LNCAP (cell line): ENCODE results near the gene KMT5C.

Source experiments
- TF ChIP-seq, protein P1 (sequence below): fragments of 450-650 bp; IDR thresholded peaks from 2 replicates; pipeline ENCODE4 v1.5.1; 2017; ENCODE audit warnings: mild to moderate bottlenecking

Gene KMT5C

DNA sequence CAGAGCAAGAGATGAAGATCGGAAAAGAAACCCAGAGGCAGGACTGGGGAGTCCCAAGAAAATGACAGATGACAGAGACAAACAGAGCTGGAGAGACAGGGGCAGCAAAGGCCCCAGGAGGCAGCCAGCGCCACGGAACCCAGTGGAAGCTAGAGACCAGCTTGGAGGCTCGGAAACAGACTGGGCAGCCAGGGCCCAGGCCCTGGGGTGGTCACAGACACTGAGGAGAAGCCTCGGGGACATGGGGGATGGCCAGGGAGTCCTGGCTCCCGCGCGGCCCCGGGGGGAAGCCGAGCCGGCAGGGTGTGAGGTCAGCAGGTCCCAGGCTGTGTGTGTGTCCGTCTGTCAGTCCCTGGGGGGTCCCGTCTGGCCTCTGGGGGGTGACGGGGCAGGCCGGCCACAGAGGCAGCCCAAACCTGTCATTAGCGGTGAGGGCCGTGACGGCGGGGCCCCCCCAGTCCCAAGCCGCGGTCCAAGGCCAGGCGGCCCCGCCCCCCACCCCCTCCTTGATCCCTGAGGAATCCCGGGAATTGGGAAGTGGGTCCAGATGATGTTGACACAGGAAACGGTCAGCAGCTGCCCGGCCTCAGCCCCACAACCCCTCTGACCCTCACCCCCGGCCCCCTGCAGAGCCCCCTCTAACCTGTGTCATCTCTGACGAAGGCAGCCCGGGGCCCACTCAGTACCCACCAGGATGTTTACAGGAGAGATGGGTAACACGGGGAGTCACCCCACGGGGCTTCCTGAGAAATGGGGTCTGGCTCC, 34.5 kb downstream of the KMT5C start:
- TF ChIP-seq, protein P1, sequence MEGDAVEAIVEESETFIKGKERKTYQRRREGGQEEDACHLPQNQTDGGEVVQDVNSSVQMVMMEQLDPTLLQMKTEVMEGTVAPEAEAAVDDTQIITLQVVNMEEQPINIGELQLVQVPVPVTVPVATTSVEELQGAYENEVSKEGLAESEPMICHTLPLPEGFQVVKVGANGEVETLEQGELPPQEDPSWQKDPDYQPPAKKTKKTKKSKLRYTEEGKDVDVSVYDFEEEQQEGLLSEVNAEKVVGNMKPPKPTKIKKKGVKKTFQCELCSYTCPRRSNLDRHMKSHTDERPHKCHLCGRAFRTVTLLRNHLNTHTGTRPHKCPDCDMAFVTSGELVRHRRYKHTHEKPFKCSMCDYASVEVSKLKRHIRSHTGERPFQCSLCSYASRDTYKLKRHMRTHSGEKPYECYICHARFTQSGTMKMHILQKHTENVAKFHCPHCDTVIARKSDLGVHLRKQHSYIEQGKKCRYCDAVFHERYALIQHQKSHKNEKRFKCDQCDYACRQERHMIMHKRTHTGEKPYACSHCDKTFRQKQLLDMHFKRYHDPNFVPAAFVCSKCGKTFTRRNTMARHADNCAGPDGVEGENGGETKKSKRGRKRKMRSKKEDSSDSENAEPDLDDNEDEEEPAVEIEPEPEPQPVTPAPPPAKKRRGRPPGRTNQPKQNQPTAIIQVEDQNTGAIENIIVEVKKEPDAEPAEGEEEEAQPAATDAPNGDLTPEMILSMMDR: no peak

DNA sequence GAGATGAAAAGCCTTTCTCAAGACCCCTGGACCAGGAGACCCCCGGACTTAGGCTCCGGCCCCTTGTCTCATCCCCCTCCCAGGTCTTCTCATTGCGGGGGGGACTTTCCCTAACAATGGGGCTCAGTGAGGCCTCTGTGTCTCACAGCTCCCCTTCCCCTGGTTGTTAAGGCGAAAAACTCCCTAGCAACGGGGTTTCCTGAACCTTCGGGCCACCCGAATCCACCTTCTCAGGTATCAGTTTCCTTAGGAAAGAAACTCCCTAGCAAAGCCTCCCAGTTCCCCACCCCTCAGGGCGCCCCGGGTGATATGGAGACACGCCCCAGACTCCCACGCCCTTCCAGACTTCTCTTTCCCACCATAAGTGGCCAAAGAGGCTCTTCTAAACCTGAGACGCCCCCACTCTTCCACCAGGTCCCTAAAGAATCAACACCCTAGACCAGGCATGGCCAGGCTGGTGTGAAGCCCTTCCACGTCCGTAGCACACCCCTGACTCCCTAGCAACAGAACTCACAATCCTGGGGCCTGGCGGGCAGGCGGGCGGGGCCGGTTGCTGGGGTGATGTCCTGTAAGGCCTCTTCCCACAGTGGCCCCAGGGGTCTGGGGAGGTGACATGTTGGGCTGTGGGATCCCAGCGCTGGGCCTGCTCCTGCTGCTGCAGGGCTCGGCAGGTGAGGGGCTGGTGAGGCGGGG, 36.7 kb downstream of the KMT5C start, which contains the start of gene TMEM190:
TMEM190 (plus strand) TSS at position 586 of the 693 bp plus-strand sequence; CDS start at position 614, 28 bp downstream.
- TF ChIP-seq, protein P1: no peak

DNA sequence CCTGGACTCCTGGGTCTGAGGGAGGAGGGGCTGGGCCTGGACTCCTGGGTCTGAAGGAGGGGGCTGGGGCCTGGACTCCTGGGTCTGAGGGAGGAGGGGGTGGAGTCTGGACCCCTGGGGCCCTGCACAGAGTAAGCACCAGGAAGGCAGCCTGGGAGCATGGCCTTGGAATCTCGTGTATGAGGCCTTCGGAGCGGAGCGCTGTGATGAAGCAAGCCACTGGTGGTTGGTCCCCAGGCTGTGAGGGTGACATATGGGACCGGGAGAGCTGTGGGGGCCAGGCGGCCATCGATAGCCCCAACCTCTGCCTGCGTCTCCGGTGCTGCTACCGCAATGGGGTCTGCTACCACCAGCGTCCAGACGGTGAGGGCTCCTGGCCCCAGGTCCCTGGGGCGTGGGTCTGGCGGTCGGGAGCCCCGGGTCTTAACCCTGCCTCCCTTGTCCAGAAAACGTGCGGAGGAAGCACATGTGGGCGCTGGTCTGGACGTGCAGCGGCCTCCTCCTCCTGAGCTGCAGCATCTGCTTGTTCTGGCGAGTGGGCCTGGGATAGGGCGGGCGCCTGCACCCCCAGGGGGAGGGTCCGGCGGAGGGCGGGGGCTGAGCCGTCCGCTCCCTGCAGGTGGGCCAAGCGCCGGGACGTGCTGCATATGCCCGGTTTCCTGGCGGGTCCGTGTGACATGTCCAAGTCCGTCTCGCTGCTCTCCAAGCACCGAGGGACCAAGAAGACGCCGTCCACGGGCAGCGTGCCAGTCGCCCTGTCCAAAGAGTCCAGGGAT, 37.9 kb downstream of the KMT5C start:
- TF ChIP-seq, protein P1: no peak

DNA sequence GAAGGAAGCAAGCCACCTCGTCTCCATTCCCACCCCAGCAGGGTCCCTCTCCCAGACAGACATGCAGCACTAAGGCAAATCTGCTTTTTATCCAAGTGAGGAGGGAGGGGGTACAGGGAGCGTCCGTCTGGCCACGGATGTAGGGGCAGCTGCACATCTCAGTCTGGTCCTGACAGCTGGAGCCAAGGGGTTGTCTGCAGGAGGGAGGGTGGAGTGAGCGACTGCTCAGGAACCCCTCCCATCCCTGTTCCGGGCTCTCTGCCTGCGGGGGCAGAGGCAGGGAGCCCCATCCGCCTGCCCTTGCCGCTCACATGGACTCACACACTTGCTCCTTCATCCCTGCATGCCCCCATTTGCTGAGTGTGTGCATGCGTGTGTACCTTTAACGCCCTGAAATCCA, 39.5 kb downstream of the KMT5C start:
- TF ChIP-seq, protein P1: no peak

DNA sequence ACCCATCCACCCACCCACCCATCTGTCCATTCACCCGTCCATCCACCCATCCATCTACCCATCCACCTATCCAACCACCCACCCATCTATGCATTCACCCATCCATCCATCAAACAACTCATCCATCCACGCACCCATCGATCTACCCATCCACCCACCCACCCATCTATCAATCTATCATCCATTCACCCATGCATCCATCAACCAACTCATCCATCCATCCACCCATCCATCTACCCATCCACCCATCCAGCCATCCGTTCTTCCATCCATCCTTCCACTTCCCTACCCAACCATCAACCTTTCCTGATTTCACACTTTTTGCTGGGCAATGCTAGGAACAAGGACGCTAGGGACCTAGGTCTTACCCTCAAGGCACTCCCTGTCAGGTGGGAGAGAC, 42.3 kb downstream of the KMT5C start:
- TF ChIP-seq, protein P1: no peak

DNA sequence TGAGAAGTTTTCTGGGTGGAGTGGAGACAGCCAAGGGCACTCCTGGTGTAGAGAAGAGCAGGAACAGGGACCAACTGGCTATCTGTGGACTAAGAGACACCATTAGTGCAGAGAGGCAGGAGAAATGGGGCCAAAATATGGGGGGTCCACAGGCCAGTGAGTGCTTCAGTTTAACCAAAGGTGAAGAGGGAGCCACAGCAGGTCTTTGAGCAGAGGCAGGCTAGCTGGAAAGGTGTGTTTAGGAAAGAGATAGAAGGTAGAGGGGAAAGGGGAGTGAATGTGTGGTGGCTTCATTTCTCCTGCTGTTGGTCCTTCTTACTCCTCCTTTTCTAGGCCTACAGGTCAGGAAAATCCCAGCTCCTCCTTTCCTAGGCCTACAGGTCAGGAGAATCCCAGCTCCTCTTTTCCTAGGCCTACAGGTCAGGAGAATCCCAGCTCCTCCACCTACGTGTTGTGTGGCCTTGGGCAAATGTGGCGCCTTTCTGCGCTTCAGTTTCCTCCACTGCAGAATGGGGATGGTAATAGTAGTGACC, 42.9 kb downstream of the KMT5C start:
- TF ChIP-seq, protein P1: no peak
